Common myeloid progenitor, CD34-positive (primary cell): ENCODE results near the gene PFKM.
"Not testable (repeated sequence)": the region's sequence is repeated elsewhere in the genome, so short reads cannot be mapped to it uniquely, and the experiment has no call there.

Experiments used
- CTCF ChIA-PET: fragments of 350-600 bp; sonication (Branson Sonifier 250); formaldehyde crosslinking; loops from one replicate; lab custom pipeline; 2021; ENCODE audit warnings: antibody characterized with exemption; lab: Charles Lee
- POLR2A ChIA-PET: fragments of 350-600 bp; sonication (Branson Sonifier 250); formaldehyde crosslinking; loops from one replicate; lab custom pipeline; 2021; ENCODE audit warnings: antibody characterized with exemption; lab: Charles Lee
- DNase-seq, 3 donors: peaks; one replicate each; pipeline versions ENCODE4 v3.0.0 to v3.0.0-alpha.2; 2013
- H3K27ac ChIP-seq, 2 experiments: 1 replicate in 1 of 2; 2 replicates in 1 of 2; pipeline ENCODE4 v1.7.0; 2013; ENCODE audit warnings: inconsistent platforms in 2 of 2, low read length in 2 of 2, mild to moderate bottlenecking in 2 of 2, low read depth in 1 of 2, moderate library complexity in 1 of 2; ENCODE audit not compliant: severe bottlenecking in 2 of 2, insufficient read depth in 1 of 2, poor library complexity in 1 of 2
- H3K27me3 ChIP-seq, 5 experiments: replicated peaks in 2 of 5; 1 replicate in 3 of 5; 2 replicates in 2 of 5; pipeline versions ENCODE4 v1.6.1 to v1.7.0; 2013; ENCODE audit warnings: low read length in 4 of 5, mild to moderate bottlenecking in 2 of 5, moderate library complexity in 2 of 5, inconsistent platforms in 1 of 5; ENCODE audit not compliant: insufficient read depth in 5 of 5, control insufficient read depth in 4 of 5
- H3K36me3 ChIP-seq, 4 experiments: 1 replicate in 2 of 4; 2 replicates in 2 of 4; pipeline versions ENCODE4 v1.6.1 to v1.7.0; 2013; ENCODE audit warnings: low read length in 3 of 4, control low read depth in 1 of 4, mild to moderate bottlenecking in 1 of 4; ENCODE audit not compliant: control insufficient read depth in 4 of 4, insufficient read depth in 4 of 4
- H3K4me1 ChIP-seq, 4 experiments: 1 replicate in 3 of 4; 2 replicates in 1 of 4; pipeline versions ENCODE4 v1.6.1 to v1.7.1; 2013; ENCODE audit warnings: low read length in 3 of 4, mild to moderate bottlenecking in 3 of 4, control low read depth in 1 of 4, inconsistent platforms in 1 of 4, moderate library complexity in 1 of 4; ENCODE audit not compliant: control insufficient read depth in 4 of 4, insufficient read depth in 4 of 4; ENCODE audit errors: control extremely low read depth in 1 of 4
- H3K4me3 ChIP-seq, 7 experiments: 1 replicate in 4 of 7; 2 replicates in 3 of 7; pipeline versions ENCODE4 v1.5.1 to v1.7.0; 2013; ENCODE audit warnings: mild to moderate bottlenecking in 7 of 7, low read length in 6 of 7, moderate library complexity in 6 of 7, inconsistent platforms in 2 of 7, low read depth in 2 of 7, control low read depth in 1 of 7; ENCODE audit not compliant: insufficient read depth in 4 of 7, control insufficient read depth in 1 of 7; ENCODE audit errors: extremely low read depth in 1 of 7
- H3K9me3 ChIP-seq, 5 experiments: 1 replicate in 4 of 5; 2 replicates in 1 of 5; pipeline versions ENCODE4 v1.6.1 to v1.7.1; 2013; ENCODE audit warnings: low read length in 4 of 5, mild to moderate bottlenecking in 2 of 5, inconsistent platforms in 1 of 5, low read depth in 1 of 5, moderate library complexity in 1 of 5; ENCODE audit not compliant: control insufficient read depth in 4 of 5, insufficient read depth in 2 of 5; ENCODE audit errors: control extremely low read depth in 1 of 5
- WGBS: methylation state at CpG from one replicate; pipeline ENCODE4 v1.1.5; 2013; ENCODE audit not compliant: insufficient coverage; 5-methylcytosine and 5-hydroxymethylcytosine counted together

Gene PFKM

DNA sequence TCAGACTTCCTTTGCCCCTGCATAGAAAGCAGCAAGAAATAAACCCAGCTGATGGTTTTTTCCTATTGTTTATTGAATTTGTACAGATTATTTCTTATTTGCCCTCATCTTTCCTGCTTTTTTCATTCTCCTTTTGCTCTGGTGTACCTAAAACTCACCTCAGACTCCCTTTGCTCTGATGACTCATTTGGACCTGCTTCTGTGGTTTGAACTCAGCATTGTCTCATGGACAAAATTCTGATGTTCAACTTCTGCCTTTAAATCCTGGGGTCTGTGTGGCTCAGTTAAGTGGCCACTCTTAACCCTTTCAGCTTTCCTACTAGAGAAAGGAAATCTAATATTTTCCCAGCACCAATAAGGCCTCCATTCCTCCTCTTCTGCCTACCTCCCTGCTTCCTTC, 9.7 kb upstream of the PFKM start:
- H3K27ac ChIP-seq = no peak overlapping the region
- CTCF ChIA-PET = interaction anchor here (1.0 to 1.1 kb wide), 2 partner anchors 49 to 55 kb away, joined by 3 to 4 read pairs; no protein-coding TSS in a partner anchor

GRCh38 chr12:48110691-48111311, 8.4 kb upstream of the PFKM start:
- CTCF ChIA-PET = interaction anchor here (1.1 kb wide), 1 partner anchor 13 kb away, joined by 3 read pairs; no protein-coding TSS in a partner anchor
- Histone ChIP-seq H3K27ac (no peak overlapping the region), H3K36me3 (no peaks in the 10 kb centered on the region), H3K9me3 (no peaks in the 10 kb centered on the region), H3K27me3 (no peaks in the 10 kb centered on the region), H3K4me3 (no peak overlapping the region), H3K4me1 (peaks cover 0 to 11% (median 8%) of the 10 kb centered on the region in 4 experiments)
- no peak for DNase-seq
- POLR2A ChIA-PET = interaction anchor here (0.6 kb wide), 1 partner anchor 16 kb away, joined by 3 read pairs; no protein-coding TSS in a partner anchor
- WGBS = 100% methylated on average over 1 of the region's 1 CpG

More for the DNA sequence above, 9.7 kb upstream of the PFKM start:
- no peaks in the 10 kb centered on the region for H3K36me3 ChIP-seq
- peak in 2 of 3 donors; percentile 10 to 29 for DNase-seq
- H3K9me3 ChIP-seq = no peaks in the 10 kb centered on the region
- POLR2A ChIA-PET = no interaction called here
- H3K4me1 ChIP-seq = peaks cover 4 to 19% (median 14%) of the 10 kb centered on the region in 4 experiments
- no peak overlapping the region for H3K4me3 ChIP-seq
- no peaks in the 10 kb centered on the region for H3K27me3 ChIP-seq

DNA sequence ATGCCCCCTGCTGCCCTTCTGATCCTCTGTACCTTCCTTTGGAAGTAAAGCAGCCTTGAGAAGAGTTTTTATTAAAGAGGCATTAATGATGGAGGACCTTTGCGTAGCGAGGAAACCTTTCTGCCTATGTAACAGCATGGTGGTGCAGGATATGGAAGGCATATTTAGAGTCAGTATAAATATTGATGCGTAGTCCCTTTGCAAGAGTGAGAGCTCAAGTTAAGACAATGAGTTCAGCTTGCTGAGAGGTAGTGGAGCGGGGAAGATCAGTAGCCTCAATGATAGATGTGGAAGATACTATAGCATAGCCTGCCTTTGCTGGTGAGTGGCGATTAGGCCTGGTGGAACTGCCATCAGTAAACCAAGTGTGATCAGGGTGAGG, 7.9 kb upstream of the PFKM start:
- POLR2A ChIA-PET = interaction anchor here (0.6 kb wide), 1 partner anchor 16 kb away, joined by 3 read pairs; no protein-coding TSS in a partner anchor
- peaks cover 0 to 10% (median 8%) of the 10 kb centered on the region in 4 experiments for H3K4me1 ChIP-seq
- H3K9me3 ChIP-seq, H3K27me3 ChIP-seq, H3K36me3 ChIP-seq, H3K4me3 ChIP-seq, H3K27ac ChIP-seq, DNase-seq: not testable (repeated sequence)
- WGBS = 100% methylated on average over 3 of the region's 5 CpGs
- CTCF ChIA-PET = interaction anchor here (1.1 kb wide), 1 partner anchor 13 kb away, joined by 3 read pairs; no protein-coding TSS in a partner anchor

GRCh38 chr12:48115957-48116356, 3.2 kb upstream of the PFKM start:
- ChIA-PET POLR2A (no interaction called here), CTCF (interaction anchor here (1.4 kb wide), 1 partner anchor 11 kb away, joined by 3 read pairs; the partner anchor contains the start of gene SENP1)
- Histone ChIP-seq H3K36me3 (no peaks in the 10 kb centered on the region), H3K4me3 (no peak overlapping the region), H3K4me1 (peaks cover 8 to 15% (median 11%) of the 10 kb centered on the region in 4 experiments), H3K27me3 (no peaks in the 10 kb centered on the region), H3K9me3 (no peaks in the 10 kb centered on the region), H3K27ac (no peak overlapping the region)
- DNase-seq = no peak
- WGBS = 92% methylated on average over 1 of the region's 1 CpG

DNA sequence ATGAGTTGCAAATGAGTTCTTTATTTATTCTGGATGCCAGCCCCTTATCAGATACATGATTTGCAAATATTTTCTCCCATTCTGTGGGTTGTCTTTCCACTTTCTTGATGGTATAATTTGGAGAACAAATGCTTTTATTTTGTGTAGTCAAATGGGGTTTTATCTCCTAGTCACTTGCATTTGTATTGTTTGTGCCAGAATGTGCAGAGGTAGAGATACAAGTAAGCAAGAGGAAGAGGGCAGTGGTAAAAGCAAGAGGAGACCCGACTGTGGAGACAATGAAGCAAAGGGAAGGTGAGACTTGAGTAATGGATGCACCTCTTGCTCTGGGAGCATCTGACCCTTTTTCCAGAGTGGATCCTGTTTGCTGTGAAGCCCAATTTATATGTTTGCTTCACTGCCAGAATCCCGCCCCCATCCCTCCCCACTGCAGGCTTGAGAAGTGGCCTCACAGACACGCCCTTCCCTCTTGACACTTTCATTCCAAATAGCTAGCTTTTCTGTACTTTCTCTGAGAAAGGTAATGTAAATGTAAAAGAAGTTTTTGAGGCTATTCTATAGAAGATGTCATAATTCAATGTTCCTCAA, 786 bp upstream of the PFKM start:
- no peak overlapping the region for H3K27ac ChIP-seq
- POLR2A ChIA-PET = no interaction called here
- WGBS = 67% methylated on average over 1 of the region's 3 CpGs

GRCh38 chr12:48119834-48120195, 651 bp downstream of the PFKM start:
- 35% methylated on average over 4 of the region's 5 CpGs for WGBS
- ChIA-PET CTCF (interaction anchor here (1.4 kb wide), 1 partner anchor 44 kb away, joined by 5 read pairs; no protein-coding TSS in a partner anchor), POLR2A (interaction anchor here (1.4 kb wide), 1 partner anchor 14 kb away, joined by 4 read pairs; the partner anchor contains the start of gene SENP1)
- peak overlapping the region in 6 of 7 experiments; percentile 73 to 94 (median 84) for H3K4me3 ChIP-seq
- DNase-seq = no peak
- no peaks in the 10 kb centered on the region for H3K9me3 ChIP-seq
- peaks cover 8 to 15% (median 11%) of the 10 kb centered on the region in 4 experiments for H3K4me1 ChIP-seq
- H3K27me3 ChIP-seq = no peaks in the 10 kb centered on the region
- H3K27ac ChIP-seq = no peak overlapping the region
- peaks cover 0 to 10% (median 7%) of the 10 kb centered on the region in 4 experiments for H3K36me3 ChIP-seq

More for the DNA sequence above, 786 bp upstream of the PFKM start:
- Histone ChIP-seq H3K9me3 (no peaks in the 10 kb centered on the region), H3K4me1 (peaks cover 8 to 15% (median 11%) of the 10 kb centered on the region in 4 experiments), H3K27me3 (no peaks in the 10 kb centered on the region), H3K4me3 (peak overlapping the region in 5 of 7 experiments; percentile 73 to 94 (median 81)), H3K36me3 (peaks cover 0 to 8% (median 5%) of the 10 kb centered on the region in 4 experiments)
- DNase-seq = peak in 2 of 3 donors; percentile 16 to 51
- CTCF ChIA-PET = interaction anchor here (0.8 kb wide), 1 partner anchor 37 kb away, joined by 3 read pairs; no protein-coding TSS in a partner anchor

DNA sequence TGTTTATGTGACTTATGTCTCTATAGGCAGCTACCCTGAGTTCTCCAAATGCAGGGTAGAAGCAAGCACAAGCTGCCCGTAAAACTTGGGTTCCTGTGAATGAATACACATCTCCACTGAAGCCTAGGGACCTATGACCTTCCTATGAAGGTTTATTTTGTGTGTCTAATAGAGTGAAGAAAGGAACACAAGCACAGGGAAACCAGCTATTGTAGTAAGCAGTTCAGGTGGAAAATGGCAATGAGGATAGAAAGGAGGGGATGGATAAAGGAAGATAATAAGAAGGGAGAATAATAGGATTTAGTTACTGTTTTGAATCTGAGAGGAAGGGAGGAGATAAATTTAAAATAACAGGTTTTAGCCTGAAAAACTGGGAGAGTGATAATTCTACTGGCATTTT, 2.4 kb downstream of the PFKM start:
- CTCF ChIA-PET = no interaction called here

More for the DNA sequence above, 2.4 kb downstream of the PFKM start:
- H3K4me1 ChIP-seq = peaks cover 8 to 15% (median 11%) of the 10 kb centered on the region in 4 experiments
- H3K27ac ChIP-seq = no peak overlapping the region
- POLR2A ChIA-PET = no interaction called here
- no peaks in the 10 kb centered on the region for H3K27me3 ChIP-seq
- H3K4me3 ChIP-seq = no peak overlapping the region
- no CpG with 5 or more reads among the region's 1 CpG for WGBS
- H3K36me3 ChIP-seq = peaks cover 0 to 16% (median 11%) of the 10 kb centered on the region in 4 experiments
- H3K9me3 ChIP-seq = no peaks in the 10 kb centered on the region
- DNase-seq = no peak
